Osteocyte (in vitro differentiated cells): ENCODE measurements around the gene TAF15. TPM values are rescaled to one million over a fixed set of nuclear protein-coding genes. Genes with fewer than 3 reads are reported as not detected.

Experiments used
- DNase-seq: peaks from one replicate; pipeline ENCODE4 v3.0.0; 2021; ENCODE audit warnings: mixed read lengths; ENCODE audit not compliant: unreplicated experiment; ENCODE audit errors: extremely low spot score
- H3K27ac Mint-ChIP-seq: one replicate; pipeline ENCODE4 v1.8.0; 2021; ENCODE audit warnings: mild to moderate bottlenecking, mixed read lengths; ENCODE audit not compliant: unreplicated experiment
- H3K27me3 Mint-ChIP-seq: one replicate; pipeline ENCODE4 v1.8.0; 2021; ENCODE audit warnings: mixed read lengths; ENCODE audit not compliant: unreplicated experiment
- H3K36me3 Mint-ChIP-seq: one replicate; pipeline ENCODE4 v1.8.0; 2021; ENCODE audit warnings: mixed read lengths; ENCODE audit not compliant: unreplicated experiment
- H3K4me1 Mint-ChIP-seq: one replicate; pipeline ENCODE4 v1.8.0; 2021; ENCODE audit warnings: mixed read lengths; ENCODE audit not compliant: unreplicated experiment
- H3K4me3 Mint-ChIP-seq: one replicate; pipeline ENCODE4 v1.8.0; 2021; ENCODE audit warnings: mild to moderate bottlenecking, moderate library complexity, mixed read lengths; ENCODE audit not compliant: unreplicated experiment
- H3K9me3 Mint-ChIP-seq: one replicate; pipeline ENCODE4 v1.8.0; 2021; ENCODE audit warnings: mixed read lengths; ENCODE audit not compliant: unreplicated experiment
- total RNA-seq: library from RNA; stranded (reverse); gene quantifications from 2 replicates; pipeline ENCODE4 v1.2.1, GENCODE V29; 2021
- TF ChIP-seq, protein P1 (sequence below): fragments of 200-600 bp; sonication (generic); IDR thresholded peaks from 2 replicates; pipeline ENCODE4 v1.5.0; 2021; ENCODE audit warnings: antibody characterized with exemption, mild to moderate bottlenecking, moderate library complexity

Gene TAF15
- total RNA-seq, 1 donor from 2014 or later, result 157 TPM

- Mint-ChIP-seq H3K36me3 (no peaks in the 10 kb centered on the region), H3K4me1 (peaks cover 3% of the 10 kb centered on the region), H3K4me3 (no peak overlapping the region), H3K9me3 (no peaks in the 10 kb centered on the region), H3K27ac (no peak overlapping the region), H3K27me3 (no peaks in the 10 kb centered on the region)
- TF ChIP-seq, protein P1, sequence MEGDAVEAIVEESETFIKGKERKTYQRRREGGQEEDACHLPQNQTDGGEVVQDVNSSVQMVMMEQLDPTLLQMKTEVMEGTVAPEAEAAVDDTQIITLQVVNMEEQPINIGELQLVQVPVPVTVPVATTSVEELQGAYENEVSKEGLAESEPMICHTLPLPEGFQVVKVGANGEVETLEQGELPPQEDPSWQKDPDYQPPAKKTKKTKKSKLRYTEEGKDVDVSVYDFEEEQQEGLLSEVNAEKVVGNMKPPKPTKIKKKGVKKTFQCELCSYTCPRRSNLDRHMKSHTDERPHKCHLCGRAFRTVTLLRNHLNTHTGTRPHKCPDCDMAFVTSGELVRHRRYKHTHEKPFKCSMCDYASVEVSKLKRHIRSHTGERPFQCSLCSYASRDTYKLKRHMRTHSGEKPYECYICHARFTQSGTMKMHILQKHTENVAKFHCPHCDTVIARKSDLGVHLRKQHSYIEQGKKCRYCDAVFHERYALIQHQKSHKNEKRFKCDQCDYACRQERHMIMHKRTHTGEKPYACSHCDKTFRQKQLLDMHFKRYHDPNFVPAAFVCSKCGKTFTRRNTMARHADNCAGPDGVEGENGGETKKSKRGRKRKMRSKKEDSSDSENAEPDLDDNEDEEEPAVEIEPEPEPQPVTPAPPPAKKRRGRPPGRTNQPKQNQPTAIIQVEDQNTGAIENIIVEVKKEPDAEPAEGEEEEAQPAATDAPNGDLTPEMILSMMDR, result no peak
- no peak for DNase-seq
These were observed 67.2 kb downstream of the TAF15 start for GRCh38 chr17:35876534-35876933.

GRCh38 chr17:35877345-35878029 lies 68.2 kb downstream of the TAF15 start:
- TF ChIP-seq, protein P1, result no peak
- DNase-seq, result no peak
- Mint-ChIP-seq H3K27me3 (no peaks in the 10 kb centered on the region), H3K9me3 (no peaks in the 10 kb centered on the region), H3K4me1 (peaks cover 3% of the 10 kb centered on the region), H3K27ac (no peak overlapping the region), H3K36me3 (no peaks in the 10 kb centered on the region), H3K4me3 (no peak overlapping the region)

- no peak for DNase-seq
- H3K27me3 Mint-ChIP-seq, result no peaks in the 10 kb centered on the region
- no peak overlapping the region for H3K27ac Mint-ChIP-seq
- no peaks in the 10 kb centered on the region for H3K36me3 Mint-ChIP-seq
- TF ChIP-seq, protein P1, result no peak
- peaks cover 3% of the 10 kb centered on the region for H3K4me1 Mint-ChIP-seq
- H3K4me3 Mint-ChIP-seq, result no peak overlapping the region
- no peaks in the 10 kb centered on the region for H3K9me3 Mint-ChIP-seq
These were observed 69.1 kb downstream of the TAF15 start for GRCh38 chr17:35878361-35878760.

GRCh38 chr17:35879773-35880654 lies 70.7 kb downstream of the TAF15 start, which contains the start of gene CCL5:
Gene CCL5 (minus strand): TSS chr17:35880360.
- H3K27ac Mint-ChIP-seq, result no peak within 1 kb of the TSS
- no peaks in the 10 kb centered on the region for H3K9me3 Mint-ChIP-seq
- TF ChIP-seq, protein P1, result no peak
- no peak for DNase-seq
- H3K36me3 Mint-ChIP-seq, result no peaks in the 10 kb centered on the region
- H3K4me1 Mint-ChIP-seq, result peaks cover 3% of the 10 kb centered on the region
- H3K4me3 Mint-ChIP-seq, result no peak within 1 kb of the TSS
- H3K27me3 Mint-ChIP-seq, result no peaks in the 10 kb centered on the region

DNA sequence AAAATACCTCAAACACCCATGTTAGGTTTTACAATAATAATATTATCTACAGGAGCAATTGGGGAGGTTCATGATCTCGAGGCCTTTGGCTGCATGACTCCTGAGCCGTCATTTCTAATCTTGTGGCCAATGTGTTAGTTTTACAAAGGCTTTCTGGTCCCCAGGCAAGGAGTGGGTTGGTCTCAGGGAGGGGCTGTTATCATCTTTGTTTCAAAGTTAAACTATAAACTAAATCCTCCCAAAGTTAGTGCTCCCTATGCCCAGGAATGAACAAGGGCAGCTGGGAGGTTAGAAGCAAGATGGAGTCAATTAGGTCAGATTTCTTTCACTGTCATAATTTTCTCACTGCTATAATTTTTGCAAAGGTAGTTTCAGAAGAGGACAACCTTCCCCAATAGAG lies 80.0 kb downstream of the TAF15 start:
- H3K27me3 Mint-ChIP-seq, result no peaks in the 10 kb centered on the region
- TF ChIP-seq, protein P1, result no peak
- no peak overlapping the region for H3K4me3 Mint-ChIP-seq
- no peak for DNase-seq
- H3K9me3 Mint-ChIP-seq, result no peaks in the 10 kb centered on the region
- no peaks in the 10 kb centered on the region for H3K36me3 Mint-ChIP-seq
- peaks cover 25% of the 10 kb centered on the region for H3K4me1 Mint-ChIP-seq
- no peak overlapping the region for H3K27ac Mint-ChIP-seq
